Left kidney (tissue), 8 donors: ENCODE measurements around the gene LCMT2. TPM values are rescaled to one million over a fixed set of nuclear protein-coding genes. Genes with fewer than 3 reads are reported as not detected.

Experiments used
- DNase-seq: peaks from one replicate; pipeline ENCODE4 v3.0.0-alpha.2; 2013
- long read RNA-seq, 8 donors: transcript quantifications; one replicate each; lab custom pipeline, GENCODE V29; 2026
- polyA plus RNA-seq: library from polyadenylated mRNA; unstranded; fragments of 120-200 nt; gene quantifications from one replicate; pipeline ENCODE4 v1.2.1, GENCODE V29; 2013; ENCODE audit not compliant: insufficient read length

Gene LCMT2
- 12.9 TPM for polyA plus RNA-seq
- long read RNA-seq, donor 1, full-length matches to known transcripts = 23 of 23 reads
- long read RNA-seq, donor 1, partial matches to known transcripts = 0 of 23 reads
- long read RNA-seq, donor 1, other reads (novel, unspliced or antisense) = 0 of 23 reads
- long read RNA-seq, donor 2, full-length matches to known transcripts = 23 of 23 reads
- long read RNA-seq, donor 2, partial matches to known transcripts = 0 of 23 reads
- long read RNA-seq, donor 2, other reads (novel, unspliced or antisense) = 0 of 23 reads
- long read RNA-seq, donor 3, full-length matches to known transcripts = 14 of 14 reads
- long read RNA-seq, donor 3, partial matches to known transcripts = 0 of 14 reads
- long read RNA-seq, donor 3, other reads (novel, unspliced or antisense) = 0 of 14 reads
- long read RNA-seq, donor 4, full-length matches to known transcripts = 1 of 1 reads
- long read RNA-seq, donor 4, partial matches to known transcripts = 0 of 1 reads
- long read RNA-seq, donor 4, other reads (novel, unspliced or antisense) = 0 of 1 reads
- long read RNA-seq, donor 5, full-length matches to known transcripts = 20 of 20 reads
- long read RNA-seq, donor 5, partial matches to known transcripts = 0 of 20 reads
- long read RNA-seq, donor 5, other reads (novel, unspliced or antisense) = 0 of 20 reads
- long read RNA-seq, donor 6, full-length matches to known transcripts = 19 of 33 reads
- long read RNA-seq, donor 6, partial matches to known transcripts = 0 of 33 reads
- long read RNA-seq, donor 6, other reads (novel, unspliced or antisense) = 14 of 33 reads
- long read RNA-seq, donor 7, full-length matches to known transcripts = 28 of 37 reads
- long read RNA-seq, donor 7, partial matches to known transcripts = 9 of 37 reads
- long read RNA-seq, donor 7, other reads (novel, unspliced or antisense) = 0 of 37 reads
- long read RNA-seq, donor 8, full-length matches to known transcripts = 10 of 10 reads
- long read RNA-seq, donor 8, partial matches to known transcripts = 0 of 10 reads
- long read RNA-seq, donor 8, other reads (novel, unspliced or antisense) = 0 of 10 reads

DNA sequence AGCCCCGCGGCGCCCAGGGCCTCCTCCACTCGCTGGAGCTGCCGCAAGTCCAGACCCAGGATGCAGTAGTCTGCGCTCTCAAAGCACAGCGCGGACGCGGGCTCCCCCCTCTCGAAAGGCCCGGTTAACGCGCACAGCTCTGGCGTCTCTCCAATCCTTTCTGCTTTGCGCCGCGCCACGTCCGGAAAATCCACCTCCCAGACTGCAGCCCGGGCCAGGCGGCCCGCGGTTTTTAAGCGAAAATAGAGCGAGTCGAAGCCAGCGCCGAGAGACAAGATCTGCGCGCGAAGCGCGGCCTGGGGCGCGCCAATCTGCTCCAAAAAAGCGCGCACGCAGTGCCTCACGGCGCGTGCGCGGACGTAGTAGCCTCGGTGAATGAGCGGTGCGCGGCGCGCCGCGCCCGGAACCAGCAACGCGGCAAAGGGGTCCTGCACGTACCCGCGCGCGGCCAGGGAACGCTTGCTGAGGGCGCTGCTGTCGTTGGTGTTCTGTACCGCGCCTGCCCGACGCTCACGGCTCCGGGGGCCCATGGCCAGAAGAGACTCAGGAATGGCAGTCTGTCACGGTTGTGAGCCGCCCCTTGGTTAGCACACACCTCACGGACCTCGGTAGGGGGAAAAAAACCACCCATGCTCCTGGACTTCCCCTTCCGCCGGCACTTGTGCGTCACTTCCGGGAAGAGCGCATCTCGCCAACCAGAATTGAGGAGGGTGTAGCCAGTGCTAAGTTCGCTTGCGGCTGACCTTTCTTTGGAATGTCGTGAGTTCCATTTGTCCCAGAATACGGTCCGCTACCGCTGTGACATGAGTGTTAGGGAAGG is at the start of gene LCMT2:
TSS of gene LCMT2 (minus strand) at position 614 of the 820 bp plus-strand sequence. CDS start at position 530, 84 bp downstream.
- peak; percentile 96 for DNase-seq

- DNase-seq = no peak
Observed at GRCh38 chr15:43378601-43379000, 48.2 kb upstream of the LCMT2 start.

GRCh38 chr15:43376017-43376705 is 45.8 kb upstream of the LCMT2 start:
- DNase-seq = no peak

GRCh38 chr15:43370975-43371974 is 40.9 kb upstream of the LCMT2 start, which contains the start of the genes TUBGCP4 and ZSCAN29:
TSS of gene TUBGCP4 (plus strand) at chr15:43371101. CDS start at chr15:43371355, 254 bp downstream.
TSS of gene ZSCAN29 (minus strand) at chr15:43371043. CDS start at chr15:43369913, 1,130 bp downstream.
- DNase-seq = peak; percentile 85

GRCh38 chr15:43370310-43370974 is 40.1 kb upstream of the LCMT2 start:
- peak; percentile 50 for DNase-seq

DNA sequence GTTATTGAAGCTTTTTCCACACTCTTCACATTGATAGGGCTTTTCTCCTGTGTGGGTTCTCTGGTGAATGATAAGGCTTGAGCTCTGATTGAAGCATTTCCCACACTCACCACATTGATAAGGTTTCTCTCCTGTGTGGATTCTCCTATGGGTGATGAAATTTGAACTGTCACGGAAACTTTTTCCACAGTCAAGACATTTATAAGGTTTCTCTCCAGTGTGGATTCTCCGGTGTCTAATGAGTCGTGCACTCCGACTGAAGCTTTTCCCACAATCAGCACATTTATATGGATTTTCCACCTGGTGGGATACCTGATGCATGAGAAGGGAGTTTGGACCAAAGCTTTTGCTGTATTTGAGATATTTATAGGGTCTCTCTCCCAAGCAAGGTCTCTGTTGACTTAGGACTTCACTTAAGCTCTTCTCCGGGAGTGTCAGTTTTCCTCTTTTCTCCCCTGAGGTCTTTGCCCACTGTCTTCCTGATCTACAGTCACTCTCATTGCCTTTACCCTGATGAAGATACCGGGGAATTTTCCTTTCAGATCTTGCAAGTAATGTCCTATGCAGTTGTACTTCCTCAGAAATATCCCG is 31.0 kb upstream of the LCMT2 start:
- DNase-seq = no peak

DNA sequence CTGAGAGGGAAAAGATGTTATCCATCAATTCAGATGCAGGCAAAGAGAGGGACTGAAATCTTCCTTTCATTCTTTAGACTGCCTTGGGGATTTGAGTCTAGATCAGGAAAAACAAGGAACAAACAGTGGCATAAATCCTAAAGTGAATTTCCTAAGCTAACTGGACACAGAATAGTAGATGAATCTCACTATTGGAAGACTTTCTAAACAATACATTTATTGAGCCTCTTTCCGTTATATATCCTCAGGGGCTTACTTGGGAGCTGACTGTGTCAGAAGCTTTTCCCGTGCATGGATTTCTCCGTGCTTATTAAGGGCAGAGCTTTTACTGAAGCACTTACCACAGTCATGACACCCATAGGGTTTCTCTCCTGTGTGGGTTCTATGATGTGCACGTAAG is 30.4 kb upstream of the LCMT2 start:
- DNase-seq = no peak

GRCh38 chr15:43352693-43353382 is 22.5 kb upstream of the LCMT2 start:
- DNase-seq = no peak

- no peak for DNase-seq
Observed at GRCh38 chr15:43347114-43347513, 16.7 kb upstream of the LCMT2 start.

GRCh38 chr15:43346305-43346704 is 15.9 kb upstream of the LCMT2 start:
- DNase-seq = no peak

- DNase-seq = no peak
Observed at GRCh38 chr15:43330780-43331087, 361 bp upstream of the LCMT2 start.

DNA sequence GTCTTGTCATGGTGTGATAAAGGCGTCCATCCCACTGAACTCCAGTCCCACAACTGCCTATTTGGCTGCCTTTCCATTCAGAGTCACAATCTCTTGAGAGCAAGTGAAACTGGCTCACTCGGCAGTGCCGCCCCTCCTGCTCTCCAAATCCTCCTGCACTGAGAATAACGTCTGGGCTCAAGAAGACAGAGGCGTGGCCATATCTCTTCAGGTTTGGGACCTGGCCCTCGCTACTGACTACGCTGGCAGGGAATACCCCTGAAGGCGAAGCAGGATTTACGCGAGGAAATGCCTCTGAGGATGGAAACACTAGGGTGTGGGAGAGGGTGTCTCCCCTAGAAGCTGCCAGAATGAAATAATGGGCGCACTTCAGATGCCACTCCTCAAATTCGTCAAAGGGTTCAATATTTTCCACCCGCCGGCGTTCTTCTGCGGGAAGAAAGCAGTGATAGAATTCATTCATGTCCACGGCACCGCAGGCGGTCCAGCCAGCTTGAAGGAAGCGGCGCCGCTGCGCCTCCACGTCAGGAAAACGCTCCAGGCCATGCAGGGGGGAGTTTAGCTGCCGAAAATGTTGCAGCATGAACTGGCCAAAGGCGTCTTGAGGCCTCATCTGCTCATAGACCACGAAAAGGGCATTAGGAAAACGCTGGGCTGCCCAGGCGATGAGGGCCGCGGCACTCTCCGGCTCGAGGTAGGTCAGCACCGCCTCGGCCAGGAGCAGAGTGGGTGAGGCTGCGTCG is 985 bp downstream of the LCMT2 start:
- peak; percentile 21 for DNase-seq

DNA sequence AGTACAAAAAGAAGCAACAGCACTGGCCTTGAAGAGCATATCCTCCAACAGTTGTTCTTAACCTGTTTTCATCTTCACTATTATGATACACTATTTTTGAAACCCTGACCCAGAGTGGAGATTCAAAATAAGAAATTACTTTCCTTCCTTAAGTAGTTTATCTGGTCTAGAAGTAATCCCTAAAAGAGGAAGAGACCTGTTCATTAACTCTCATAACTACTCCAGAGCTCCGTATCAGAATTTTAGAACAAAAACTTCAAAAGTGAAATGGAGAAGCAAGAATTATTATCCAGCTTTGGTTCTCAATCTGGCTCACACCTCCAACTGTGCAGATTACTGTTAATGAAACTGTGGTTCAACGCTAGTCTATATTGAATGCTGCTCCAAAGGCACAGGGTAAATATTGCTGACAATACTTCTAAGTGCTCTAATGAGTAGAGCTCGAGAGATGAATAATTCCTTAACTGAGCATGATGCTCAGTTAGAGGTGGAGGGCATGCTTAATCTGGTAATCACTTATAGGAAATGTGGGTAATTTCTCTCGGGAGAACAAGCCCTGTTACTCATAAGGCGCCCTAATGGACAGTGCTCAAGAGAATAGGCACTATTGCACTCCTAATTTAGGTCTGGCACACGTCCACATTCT is 5.2 kb downstream of the LCMT2 start:
- no peak for DNase-seq

GRCh38 chr15:43318990-43319771 is 11.2 kb downstream of the LCMT2 start:
- DNase-seq = no peak

- DNase-seq = no peak
Observed at GRCh38 chr15:43317566-43318184, 12.7 kb downstream of the LCMT2 start.

DNA sequence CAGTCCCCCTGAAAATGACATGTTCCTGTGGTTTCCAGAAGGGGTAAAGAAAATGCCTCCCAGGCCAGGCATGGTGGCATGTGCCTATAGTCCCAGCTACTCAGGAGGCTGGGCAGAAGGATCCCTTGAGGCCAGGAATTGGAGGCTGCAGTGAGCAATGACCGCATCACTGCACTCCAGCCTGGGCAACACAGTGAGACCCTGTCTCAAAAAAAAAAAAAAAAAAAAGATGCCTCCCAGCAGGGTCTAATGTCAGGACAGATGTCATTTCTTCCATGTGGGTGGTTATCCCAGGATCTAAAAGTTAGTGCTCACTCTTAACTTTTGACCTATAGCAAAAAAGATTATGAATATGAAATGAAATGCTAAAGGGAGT is 13.4 kb downstream of the LCMT2 start:
- DNase-seq = no peak
